Astrocyte of the spinal cord (primary cell): ENCODE results near the gene NHS.
A peak's percentile ranks its signal among the peaks of the same experiment; 100 is the strongest.
"Not testable (repeated sequence)": the region's sequence is repeated elsewhere in the genome, so short reads cannot be mapped to it uniquely, and the experiment has no call there.

Experiments
- DNase-seq: peaks from one replicate; pipeline ENCODE4 v3.0.0; 2011; ENCODE audit warnings: low read depth, low spot score
- H3K4me3 ChIP-seq: 2 replicates; pipeline ENCODE4 v1.5.1; 2011; ENCODE audit warnings: low read depth, mild to moderate bottlenecking, low read length, moderate library complexity
- CTCF ChIP-seq: IDR thresholded peaks from 2 replicates; pipeline ENCODE4 v1.5.1; 2012; ENCODE audit warnings: low read depth, mild to moderate bottlenecking, low read length, inconsistent platforms
- in situ Hi-C: cut with HindIII; loops from 2 replicates; pipeline ENCODE4 v1.10.0; 2017; ENCODE audit warnings: low sequenced_read_pairs

The NHS gene

GRCh38 chrX:17566740-17567139 is 191.7 kb downstream of the NHS start:
- no peak overlapping the region for H3K4me3 ChIP-seq
- in situ Hi-C loops: no loop called here
- TF ChIP-seq CTCF: no peak
- DNase-seq: no peak

- no peak overlapping the region for H3K4me3 ChIP-seq
- no peak for DNase-seq
- TF ChIP-seq CTCF: no peak
- in situ Hi-C loops: no loop called here
These were observed 192.2 kb downstream of the NHS start for GRCh38 chrX:17567187-17567586.

- in situ Hi-C loops: no loop called here
- no peak overlapping the region for H3K4me3 ChIP-seq
- DNase-seq: no peak
- no peak for TF ChIP-seq CTCF
These were observed 192.8 kb downstream of the NHS start for GRCh38 chrX:17567821-17568220.

GRCh38 chrX:17568804-17569203 is 193.8 kb downstream of the NHS start:
- in situ Hi-C loops, H3K4me3 ChIP-seq, DNase-seq: not testable (repeated sequence)

GRCh38 chrX:17579026-17579425 is 204.0 kb downstream of the NHS start:
- no peak overlapping the region for H3K4me3 ChIP-seq
- DNase-seq: no peak
- in situ Hi-C loops: no loop called here
- no peak for TF ChIP-seq CTCF

GRCh38 chrX:17580539-17581152 is 205.6 kb downstream of the NHS start:
- in situ Hi-C loops: no loop called here
- H3K4me3 ChIP-seq: no peak overlapping the region
- DNase-seq: peak; percentile 52
- no peak for TF ChIP-seq CTCF

GRCh38 chrX:17581641-17582040 is 206.6 kb downstream of the NHS start:
- no peak for DNase-seq
- H3K4me3 ChIP-seq: no peak overlapping the region
- no peak for TF ChIP-seq CTCF
- in situ Hi-C loops: no loop called here
